HAP-1 (cell line): ENCODE results near the gene S100A9.

Experiments
- DNase-seq, 2 experiments: peaks; one replicate each; pipeline ENCODE4 v3.0.0-alpha.2; 2016 to 2020; ENCODE audit warnings: low spot score in 2 of 2
- H3K27me3 ChIP-seq: fragments of 250-450 bp; sonication (Bioruptor Pico); 2 replicates; pipeline ENCODE4 v1.5.1; 2020; ENCODE audit warnings: low read depth, mild to moderate bottlenecking, moderate library complexity
- H3K36me3 ChIP-seq: fragments of 250-450 bp; sonication (Bioruptor Pico); replicated peaks from 2 replicates; pipeline ENCODE4 v1.5.1; 2020; ENCODE audit warnings: mild to moderate bottlenecking
- H3K4me1 ChIP-seq: fragments of 250-450 bp; sonication (Bioruptor Pico); 2 replicates; pipeline ENCODE4 v1.5.1; 2020; ENCODE audit warnings: mild to moderate bottlenecking
- H3K4me3 ChIP-seq: fragments of 250-450 bp; sonication (Bioruptor Pico); 2 replicates; pipeline ENCODE4 v1.5.1; 2020; ENCODE audit warnings: mild to moderate bottlenecking, moderate library complexity
- H3K9me3 ChIP-seq: fragments of 250-450 bp; sonication (Bioruptor Pico); 2 replicates; pipeline ENCODE4 v1.5.1; 2020; ENCODE audit warnings: mild to moderate bottlenecking, moderate library complexity
- in situ Hi-C: fragments of 300-500 bp; cut with MboI; formaldehyde crosslinking; loops from 3 replicates; pipeline ENCODE4 v1.14.3; 2020; ENCODE audit warnings: low sequenced_read_pairs, inconsistent platforms, mixed read lengths

S100A9 gene

GRCh38 chr1:153348511-153349362 lies 8.9 kb upstream of the S100A9 start, which contains the start of gene PGLYRP4:
PGLYRP4 (minus strand) TSS chr1:153348841; CDS start chr1:153347932, 909 bp downstream.
- Histone ChIP-seq H3K36me3 (no peaks in the 10 kb centered on the region), H3K4me1 (no peaks in the 10 kb centered on the region), H3K9me3 (no peaks in the 10 kb centered on the region), H3K27me3 (peaks cover 15% of the 10 kb centered on the region), H3K4me3 (no peak within 1 kb of the TSS)
- DNase-seq, result no peak
- in situ Hi-C loops, result no loop called here

- H3K4me1 ChIP-seq, result no peaks in the 10 kb centered on the region
- in situ Hi-C loops, result loop anchor here (10.0 to 25.0 kb wide), 2 partner anchors 215 to 413 kb away; partner anchors contain the start of gene S100A2
- DNase-seq, result no peak
These were observed 8.0 kb upstream of the S100A9 start for GRCh38 chr1:153349363-153350320.

DNA sequence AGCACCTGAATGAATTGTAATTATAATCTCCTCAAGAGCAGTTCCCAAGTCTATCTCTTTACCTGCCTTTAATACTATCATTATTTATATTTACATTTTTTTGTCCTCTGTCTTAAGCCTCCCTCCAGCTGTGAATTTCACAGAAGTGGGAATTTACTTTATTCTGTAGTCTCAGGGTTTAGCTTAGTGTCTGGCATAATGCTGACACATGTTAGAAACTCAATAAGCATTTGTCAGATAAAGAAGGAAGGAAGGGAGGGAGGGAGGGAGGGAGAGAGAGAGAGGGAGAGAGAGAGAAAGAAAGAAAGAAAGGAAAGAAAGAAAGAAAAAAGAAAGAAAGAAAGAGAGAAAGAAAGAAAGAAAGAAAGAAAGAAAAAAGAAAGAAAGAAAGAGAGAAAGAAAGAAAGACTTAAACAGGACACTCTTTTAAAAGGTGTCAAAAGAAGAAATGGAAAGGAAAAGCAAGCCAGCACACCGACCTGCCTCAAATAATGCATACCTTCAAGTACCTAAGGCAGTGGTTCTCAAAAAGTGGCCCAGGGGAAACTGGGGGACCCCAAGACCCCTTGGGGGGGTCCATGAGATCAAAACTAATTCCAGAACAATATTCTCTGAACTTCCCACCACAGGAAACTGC lies 7.2 kb upstream of the S100A9 start:
- in situ Hi-C loops, result loop anchor here (10.0 to 25.0 kb wide), 2 partner anchors 214 to 412 kb away; partner anchors contain the start of gene S100A2
- DNase-seq, result no peak
- H3K4me1 ChIP-seq, result no peaks in the 10 kb centered on the region
- H3K36me3 ChIP-seq, result no peaks in the 10 kb centered on the region
- peaks cover 15% of the 10 kb centered on the region for H3K27me3 ChIP-seq
- H3K4me3 ChIP-seq, result no peak overlapping the region
- H3K9me3 ChIP-seq, result no peaks in the 10 kb centered on the region

More at GRCh38 chr1:153349363-153350320, 8.0 kb upstream of the S100A9 start:
- Histone ChIP-seq H3K36me3 (no peaks in the 10 kb centered on the region), H3K4me3 (no peak overlapping the region), H3K9me3 (no peaks in the 10 kb centered on the region), H3K27me3 (peaks cover 15% of the 10 kb centered on the region)

DNA sequence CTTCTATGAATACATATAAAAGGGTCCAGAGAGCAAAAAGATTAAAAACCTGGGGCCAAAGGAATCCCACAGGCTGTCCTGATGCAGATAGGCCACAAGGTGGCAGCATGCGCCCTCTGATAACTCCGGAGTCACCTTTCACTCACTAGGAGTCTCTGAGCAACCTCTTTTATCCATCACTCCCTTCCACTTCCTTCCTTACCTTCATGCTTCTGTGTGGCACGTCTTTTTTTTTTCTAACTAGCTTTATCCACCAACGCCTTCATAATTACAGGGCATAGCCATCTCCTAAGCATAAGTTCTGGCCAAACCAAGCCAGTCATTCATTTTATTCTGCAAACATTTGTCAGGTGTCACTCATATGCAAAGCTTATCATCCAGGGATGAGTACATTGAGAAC lies 5.1 kb upstream of the S100A9 start:
- in situ Hi-C loops, result loop anchor here (10.0 to 25.0 kb wide), 2 partner anchors 212 to 410 kb away; partner anchors contain the start of gene S100A2
- Histone ChIP-seq H3K4me3 (no peak overlapping the region), H3K4me1 (no peaks in the 10 kb centered on the region), H3K9me3 (no peaks in the 10 kb centered on the region), H3K27me3 (peaks cover 16% of the 10 kb centered on the region), H3K36me3 (no peaks in the 10 kb centered on the region)
- DNase-seq, result peak; percentile 70 to 72

- Histone ChIP-seq H3K36me3 (no peaks in the 10 kb centered on the region), H3K9me3 (no peaks in the 10 kb centered on the region), H3K4me1 (no peaks in the 10 kb centered on the region), H3K27me3 (peaks cover 19% of the 10 kb centered on the region), H3K4me3 (no peak overlapping the region)
- in situ Hi-C loops, result loop anchor here (10.0 to 25.0 kb wide), 2 partner anchors 211 to 409 kb away; partner anchors contain the start of gene S100A2
- DNase-seq, result peak in 1 of 2 experiments; percentile 33
These were observed 4.3 kb upstream of the S100A9 start for GRCh38 chr1:153353226-153353947.

DNA sequence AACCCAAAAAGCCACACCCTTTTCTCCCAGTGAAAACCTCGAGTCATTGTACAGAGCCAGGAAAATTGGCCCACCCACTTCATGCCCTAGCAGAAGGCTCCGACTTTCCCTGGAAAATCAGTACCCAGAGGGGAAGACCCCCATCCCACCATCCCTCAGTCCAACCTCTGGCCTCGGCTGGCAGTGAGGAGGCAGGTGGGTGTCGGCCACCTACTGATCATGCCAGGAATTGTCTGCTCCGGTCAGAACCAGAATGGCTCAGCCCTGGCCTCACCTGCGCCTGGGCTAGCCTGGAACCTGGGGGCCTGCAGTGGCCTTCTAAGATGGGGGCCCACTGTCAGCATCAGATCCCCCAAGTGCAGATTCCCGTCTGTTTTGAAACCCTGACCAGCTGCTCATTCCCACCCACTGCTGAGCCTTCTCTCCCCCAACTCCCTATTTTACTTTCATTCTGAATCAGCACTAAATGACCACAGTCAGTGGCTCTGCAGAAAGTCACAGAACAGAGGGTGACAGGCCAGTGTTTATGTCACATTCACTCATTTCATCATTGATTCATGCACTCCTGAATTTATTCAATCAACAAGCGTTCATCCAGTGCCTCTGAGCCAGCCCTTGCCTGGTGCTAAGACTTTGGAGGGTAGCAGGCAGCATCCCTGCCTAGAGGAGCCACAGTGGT lies 3.0 kb upstream of the S100A9 start:
- Histone ChIP-seq H3K4me3 (no peak overlapping the region), H3K4me1 (no peaks in the 10 kb centered on the region), H3K9me3 (no peaks in the 10 kb centered on the region), H3K36me3 (no peaks in the 10 kb centered on the region), H3K27me3 (peaks cover 19% of the 10 kb centered on the region)
- no peak for DNase-seq
- in situ Hi-C loops, result loop anchor here (5.0 to 25.0 kb wide), 3 partner anchors 148 to 408 kb away; partner anchors contain the start of gene S100A2

DNA sequence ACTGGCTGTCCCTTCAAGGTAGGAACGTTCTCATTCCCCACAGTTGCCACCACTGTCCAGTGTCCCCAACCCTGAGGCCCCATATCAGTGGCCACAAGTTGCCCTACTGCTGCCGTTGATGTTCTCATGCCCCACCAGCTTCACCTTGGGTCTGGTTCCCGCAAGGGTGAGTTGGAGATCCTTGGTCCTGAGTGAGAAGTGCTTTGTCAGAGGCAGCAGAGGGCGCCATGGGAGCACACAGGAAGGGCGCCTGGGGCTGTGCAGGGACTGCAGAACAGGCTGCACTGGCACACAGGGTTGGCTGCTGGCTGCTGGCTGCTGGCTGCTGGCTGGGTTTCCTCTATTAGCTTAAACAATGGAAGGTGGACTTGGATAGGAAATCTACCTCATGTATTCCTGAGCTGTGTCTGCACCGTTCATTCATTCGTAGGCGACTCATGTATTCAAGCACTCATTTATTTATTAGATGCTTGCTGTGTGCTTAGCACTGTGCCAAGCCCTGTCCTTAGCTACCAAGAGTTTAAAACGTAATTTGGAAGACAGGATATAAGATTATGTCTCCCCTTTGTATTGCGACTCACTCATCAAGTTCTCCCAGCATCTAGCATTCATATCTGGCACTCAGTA lies 2.1 kb upstream of the S100A9 start:
- Histone ChIP-seq H3K9me3 (no peaks in the 10 kb centered on the region), H3K4me1 (no peaks in the 10 kb centered on the region), H3K4me3 (no peak overlapping the region), H3K36me3 (no peaks in the 10 kb centered on the region), H3K27me3 (peaks cover 16% of the 10 kb centered on the region)
- in situ Hi-C loops, result loop anchor here (5.0 to 25.0 kb wide), 3 partner anchors 147 to 407 kb away; partner anchors contain the start of gene S100A2
- peak; percentile 36 to 66 for DNase-seq

DNA sequence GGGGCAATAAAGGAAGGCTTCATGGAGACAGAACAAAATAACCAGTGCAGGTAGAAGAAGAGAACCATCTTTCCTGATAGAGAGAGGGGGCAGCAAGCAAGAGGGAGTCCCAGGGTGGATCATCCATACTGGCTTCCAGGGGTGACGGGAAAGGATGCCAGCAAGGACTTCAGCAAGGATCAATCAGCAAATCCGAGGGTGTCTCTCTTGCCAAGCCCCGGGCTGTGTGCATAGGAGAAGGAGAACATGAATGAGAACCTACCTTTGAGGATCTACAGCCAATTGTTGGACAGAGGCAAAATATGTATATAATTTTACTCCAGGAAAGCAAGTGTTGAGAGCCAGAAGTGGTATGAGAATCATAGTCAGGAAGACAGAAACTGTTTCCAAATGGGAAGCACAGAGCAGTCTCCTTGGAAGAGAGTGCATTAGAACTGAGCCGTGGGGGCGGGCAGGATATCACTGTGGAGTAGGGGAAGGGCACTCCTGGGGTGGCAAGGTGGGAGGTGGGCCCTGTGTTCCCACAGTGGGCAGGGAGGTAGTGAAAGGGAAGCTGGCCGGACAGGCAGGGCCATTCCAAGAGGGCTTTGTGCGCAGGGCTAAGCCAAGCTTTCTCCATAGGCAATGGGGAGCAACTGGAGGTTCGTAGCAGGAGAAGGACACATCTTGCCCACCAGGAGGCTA lies 1.1 kb upstream of the S100A9 start:
- Histone ChIP-seq H3K4me3 (no peak overlapping the region), H3K9me3 (no peaks in the 10 kb centered on the region), H3K4me1 (no peaks in the 10 kb centered on the region), H3K27me3 (peaks cover 9% of the 10 kb centered on the region; the same call in 1 of the 2 replicates), H3K36me3 (no peaks in the 10 kb centered on the region)
- in situ Hi-C loops, result loop anchor here (5.0 to 25.0 kb wide), 3 partner anchors 146 to 406 kb away; partner anchors contain the start of gene S100A2
- DNase-seq, result no peak

DNA sequence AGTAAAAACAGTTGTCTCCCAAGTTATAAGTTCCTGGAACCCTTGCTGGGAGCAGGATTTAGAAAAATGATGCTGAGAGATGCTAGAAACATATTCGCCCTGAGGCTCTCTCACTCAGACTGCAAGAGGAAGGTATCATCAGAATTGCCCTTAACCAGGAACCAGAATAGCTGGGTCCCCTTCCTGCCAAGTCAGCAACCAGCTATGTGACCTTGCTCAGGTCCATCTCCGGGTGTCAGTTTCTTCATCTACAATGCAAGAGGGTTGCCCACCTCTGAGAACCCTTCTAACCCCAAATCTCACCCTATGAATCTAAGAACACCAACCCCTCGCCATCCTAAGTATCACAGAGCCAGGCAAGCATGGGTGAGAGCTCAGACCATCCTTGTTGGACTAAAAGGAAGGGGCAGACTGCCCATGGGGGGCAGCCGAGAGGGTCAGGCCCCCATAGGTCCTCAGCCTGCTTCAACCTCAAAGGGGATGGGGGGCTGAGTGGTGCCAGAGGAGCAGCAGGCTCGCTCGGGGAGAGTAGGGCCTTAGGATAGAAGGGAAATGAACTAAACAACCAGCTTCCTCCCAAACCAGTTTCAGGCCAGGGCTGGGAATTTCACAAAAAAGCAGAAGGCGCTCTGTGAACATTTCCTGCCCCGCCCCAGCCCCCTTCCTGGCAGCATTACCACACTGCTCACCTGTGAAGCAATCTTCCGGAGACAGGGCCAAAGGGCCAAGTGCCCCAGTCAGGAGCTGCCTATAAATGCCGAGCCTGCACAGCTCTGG lies 390 bp upstream of the S100A9 start:
- no peaks in the 10 kb centered on the region for H3K36me3 ChIP-seq
- H3K4me1 ChIP-seq, result no peaks in the 10 kb centered on the region
- no peaks in the 10 kb centered on the region for H3K9me3 ChIP-seq
- no peak for DNase-seq
- H3K4me3 ChIP-seq, result no peak overlapping the region
- in situ Hi-C loops, result loop anchor here (5.0 to 25.0 kb wide), 3 partner anchors 145 to 405 kb away; partner anchors contain the start of gene S100A2
- peaks cover 9% of the 10 kb centered on the region; the same call in 1 of the 2 replicates for H3K27me3 ChIP-seq

DNA sequence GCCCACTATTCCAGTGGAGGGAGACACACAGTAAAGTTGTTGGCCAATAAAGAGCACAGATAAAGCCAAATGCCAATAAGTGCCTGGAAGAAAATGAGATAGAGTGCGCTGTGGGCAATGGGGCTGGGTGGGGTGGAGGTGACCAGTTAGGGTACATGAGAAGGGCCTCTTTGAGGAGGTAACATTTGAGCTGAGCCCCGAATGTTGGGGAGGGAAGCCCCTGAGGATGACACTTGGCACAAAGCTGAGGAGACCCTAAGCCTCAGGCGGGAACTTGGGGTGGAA lies 979 bp downstream of the S100A9 start:
- Histone ChIP-seq H3K4me3 (no peak overlapping the region), H3K9me3 (no peaks in the 10 kb centered on the region), H3K27me3 (peaks cover 9% of the 10 kb centered on the region; the same call in 1 of the 2 replicates), H3K4me1 (no peaks in the 10 kb centered on the region), H3K36me3 (no peaks in the 10 kb centered on the region)
- no peak for DNase-seq
- in situ Hi-C loops, result loop anchor here (5.0 to 25.0 kb wide), 3 partner anchors 144 to 404 kb away; partner anchors contain the start of gene S100A2

DNA sequence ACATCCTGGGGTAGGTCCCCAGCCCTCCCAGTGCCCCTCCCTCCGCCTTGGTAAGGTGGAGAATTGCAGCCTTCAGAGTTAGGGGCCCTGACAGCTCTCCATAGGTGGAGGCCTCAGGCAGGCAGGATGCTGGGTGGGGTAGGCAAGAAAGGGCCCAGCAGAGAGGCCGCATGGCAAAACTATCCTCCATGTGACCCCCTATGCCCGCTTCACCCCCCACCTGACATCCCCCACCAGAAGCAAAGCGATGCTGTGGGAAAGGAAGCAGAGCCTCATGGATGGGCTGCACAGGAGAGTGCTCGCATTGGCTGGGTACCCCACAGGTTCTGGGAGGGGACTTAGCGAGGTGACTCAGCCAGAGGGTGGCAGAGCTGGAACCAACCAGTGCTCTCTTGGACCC lies 1.6 kb downstream of the S100A9 start:
- H3K27me3 ChIP-seq, result peaks cover 9% of the 10 kb centered on the region; the same call in 1 of the 2 replicates
- no peaks in the 10 kb centered on the region for H3K9me3 ChIP-seq
- in situ Hi-C loops, result loop anchor here (5.0 to 25.0 kb wide), 3 partner anchors 143 to 403 kb away; partner anchors contain the start of gene S100A2
- no peaks in the 10 kb centered on the region for H3K36me3 ChIP-seq
- DNase-seq, result no peak
- H3K4me1 ChIP-seq, result no peaks in the 10 kb centered on the region
- H3K4me3 ChIP-seq, result no peak overlapping the region
